Nephron (organoid): Measurements from ENCODE around the gene CTIF.

ENCODE experiments used
- H3K27ac Mint-ChIP-seq, 3 experiments: 2 replicates each; pipeline ENCODE4 v1.8.0; 2020; ENCODE audit warnings: mixed read lengths in 3 of 3, mild to moderate bottlenecking in 2 of 3, moderate library complexity in 1 of 3
- H3K27me3 Mint-ChIP-seq: 2 replicates; pipeline ENCODE4 v1.8.0; 2021; ENCODE audit warnings: low read depth, mild to moderate bottlenecking, moderate library complexity, mixed read lengths
- H3K36me3 Mint-ChIP-seq: 2 replicates; pipeline ENCODE4 v1.8.0; 2020; ENCODE audit warnings: low read depth, mixed read lengths
- H3K4me1 Mint-ChIP-seq: 2 replicates; pipeline ENCODE4 v1.8.0; 2020; ENCODE audit warnings: mixed read lengths
- H3K4me3 Mint-ChIP-seq, 3 experiments: 2 replicates each; pipeline ENCODE4 v1.8.0; 2020; ENCODE audit warnings: mild to moderate bottlenecking in 3 of 3, mixed read lengths in 3 of 3, moderate library complexity in 2 of 3
- H3K9me3 Mint-ChIP-seq: 2 replicates; pipeline ENCODE4 v1.8.0; 2020; ENCODE audit warnings: mixed read lengths
- TF ChIP-seq, protein P1 (sequence below), 3 experiments: fragments of 200-600 bp; sonication (generic); IDR thresholded peaks; one replicate each; pipeline ENCODE4 v1.5.0; 2021; ENCODE audit warnings: antibody characterized with exemption in 3 of 3; ENCODE audit not compliant: unreplicated experiment in 3 of 3

The CTIF gene

DNA sequence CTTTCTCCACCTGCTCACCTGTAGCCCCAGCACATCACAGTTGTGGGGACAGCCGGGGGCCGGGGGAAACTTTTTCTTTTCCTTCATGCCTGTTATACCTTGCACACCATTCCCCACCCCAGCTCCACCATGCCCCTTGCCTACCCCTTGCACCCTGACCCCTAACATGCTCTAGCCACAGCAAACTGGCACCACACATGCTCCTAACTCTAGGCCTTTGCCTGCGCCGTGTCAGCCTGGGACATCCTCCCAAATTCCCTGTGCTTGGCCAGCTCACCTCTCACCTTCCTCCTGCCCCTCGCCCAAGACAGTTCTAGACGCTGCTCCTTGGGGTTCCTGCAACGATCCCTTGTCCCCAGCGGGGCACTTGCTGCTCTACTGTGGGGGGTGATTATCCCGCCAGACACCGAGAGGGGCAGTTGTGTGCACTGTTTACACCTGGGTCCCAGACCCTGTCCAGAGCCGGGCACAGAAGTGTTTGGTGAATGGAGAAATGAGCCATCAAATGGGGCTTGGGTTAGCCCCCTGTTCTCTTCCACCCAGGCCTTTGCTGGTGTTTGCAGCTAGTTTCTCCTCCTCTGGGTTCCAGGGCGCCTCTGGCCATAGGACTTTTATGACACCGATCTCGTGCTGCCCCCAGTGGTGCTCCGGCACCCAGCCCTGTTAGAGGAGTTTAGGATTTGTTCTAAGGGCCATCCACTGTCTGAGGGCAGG lies 129.8 kb downstream of the CTIF start:
- no peak overlapping the region for H3K27ac Mint-ChIP-seq
- no peak overlapping the region for H3K4me3 Mint-ChIP-seq
- peaks cover 4% of the 10 kb centered on the region for H3K27me3 Mint-ChIP-seq
- H3K36me3 Mint-ChIP-seq: peaks cover 44% of the 10 kb centered on the region
- H3K9me3 Mint-ChIP-seq: peaks cover 16% of the 10 kb centered on the region
- no peaks in the 10 kb centered on the region for H3K4me1 Mint-ChIP-seq
- TF ChIP-seq, protein P1, sequence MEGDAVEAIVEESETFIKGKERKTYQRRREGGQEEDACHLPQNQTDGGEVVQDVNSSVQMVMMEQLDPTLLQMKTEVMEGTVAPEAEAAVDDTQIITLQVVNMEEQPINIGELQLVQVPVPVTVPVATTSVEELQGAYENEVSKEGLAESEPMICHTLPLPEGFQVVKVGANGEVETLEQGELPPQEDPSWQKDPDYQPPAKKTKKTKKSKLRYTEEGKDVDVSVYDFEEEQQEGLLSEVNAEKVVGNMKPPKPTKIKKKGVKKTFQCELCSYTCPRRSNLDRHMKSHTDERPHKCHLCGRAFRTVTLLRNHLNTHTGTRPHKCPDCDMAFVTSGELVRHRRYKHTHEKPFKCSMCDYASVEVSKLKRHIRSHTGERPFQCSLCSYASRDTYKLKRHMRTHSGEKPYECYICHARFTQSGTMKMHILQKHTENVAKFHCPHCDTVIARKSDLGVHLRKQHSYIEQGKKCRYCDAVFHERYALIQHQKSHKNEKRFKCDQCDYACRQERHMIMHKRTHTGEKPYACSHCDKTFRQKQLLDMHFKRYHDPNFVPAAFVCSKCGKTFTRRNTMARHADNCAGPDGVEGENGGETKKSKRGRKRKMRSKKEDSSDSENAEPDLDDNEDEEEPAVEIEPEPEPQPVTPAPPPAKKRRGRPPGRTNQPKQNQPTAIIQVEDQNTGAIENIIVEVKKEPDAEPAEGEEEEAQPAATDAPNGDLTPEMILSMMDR (IDR thresholded peaks at IDR 0.05; ENCODE audit: unreplicated experiment in 3 of 3): no peak

DNA sequence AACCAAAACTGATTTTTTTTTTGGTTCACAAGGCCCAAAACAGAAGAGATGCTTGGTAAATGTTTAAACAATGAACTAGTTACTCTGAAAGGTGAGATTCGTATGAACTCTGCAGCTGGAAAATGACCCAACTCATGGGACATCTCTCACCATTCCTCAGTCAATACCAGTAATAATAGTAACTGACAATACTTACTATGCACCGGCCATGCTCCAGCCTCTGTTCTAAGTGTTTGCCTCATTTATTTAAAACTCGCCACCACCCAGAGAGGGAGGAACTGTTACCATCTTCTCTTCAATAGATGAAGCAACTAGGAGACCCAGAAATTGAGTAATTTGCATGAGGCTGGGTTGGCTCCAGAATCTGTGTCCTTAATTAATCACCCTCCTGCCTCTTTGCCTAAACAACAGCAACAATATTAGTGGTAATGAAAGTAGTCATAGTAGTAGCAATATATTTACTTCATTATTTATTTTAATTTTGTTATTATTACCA lies 130.4 kb downstream of the CTIF start:
- TF ChIP-seq, protein P1 (IDR thresholded peaks at IDR 0.05; ENCODE audit: unreplicated experiment in 3 of 3): no peak
- Mint-ChIP-seq H3K36me3 (peaks cover 44% of the 10 kb centered on the region), H3K4me3 (no peak overlapping the region), H3K27ac (no peak overlapping the region), H3K4me1 (no peaks in the 10 kb centered on the region), H3K27me3 (peaks cover 4% of the 10 kb centered on the region), H3K9me3 (peaks cover 16% of the 10 kb centered on the region)

DNA sequence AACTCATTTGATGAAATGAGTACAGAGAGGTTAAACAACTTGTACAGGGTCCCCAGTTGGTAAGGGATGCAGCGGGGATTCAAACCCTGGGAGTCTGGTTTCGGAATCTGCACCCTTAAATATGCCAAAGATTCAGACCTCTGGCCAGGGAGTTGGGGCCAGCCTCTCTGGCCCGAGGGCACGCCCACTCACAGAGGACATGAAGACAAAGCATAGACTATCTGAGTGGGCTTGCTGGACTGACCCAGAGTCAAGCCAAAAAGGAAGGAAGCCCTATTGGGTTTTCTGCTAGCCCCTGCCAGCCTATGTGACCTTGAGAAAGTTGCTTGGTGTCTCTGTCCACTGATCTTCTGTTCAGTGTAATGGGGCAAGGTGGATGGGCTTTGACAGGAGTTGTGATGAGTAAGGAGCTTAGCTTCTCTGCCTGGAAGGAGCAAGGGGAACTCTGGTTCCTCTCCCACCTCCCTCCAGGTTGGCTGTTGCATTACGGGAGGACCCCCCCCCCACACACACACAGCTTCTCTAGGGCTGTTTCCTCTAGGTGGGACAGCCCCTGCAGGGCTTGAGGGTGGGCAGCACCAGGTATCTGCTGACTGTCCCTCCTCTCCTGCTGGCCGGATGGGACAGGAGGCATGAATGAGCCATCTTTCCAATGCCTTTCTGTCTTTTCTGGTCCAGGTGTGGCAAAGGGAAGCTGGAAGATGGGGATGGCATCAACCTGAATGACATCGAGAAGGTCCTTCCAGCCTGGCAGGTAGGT lies 131.3 kb downstream of the CTIF start:
- TF ChIP-seq, protein P1 (IDR thresholded peaks at IDR 0.05; ENCODE audit: unreplicated experiment in 3 of 3): no peak
- Mint-ChIP-seq H3K27me3 (peaks cover 4% of the 10 kb centered on the region), H3K4me3 (no peak overlapping the region), H3K4me1 (no peaks in the 10 kb centered on the region), H3K27ac (no peak overlapping the region), H3K9me3 (peaks cover 16% of the 10 kb centered on the region), H3K36me3 (peaks cover 43% of the 10 kb centered on the region)

DNA sequence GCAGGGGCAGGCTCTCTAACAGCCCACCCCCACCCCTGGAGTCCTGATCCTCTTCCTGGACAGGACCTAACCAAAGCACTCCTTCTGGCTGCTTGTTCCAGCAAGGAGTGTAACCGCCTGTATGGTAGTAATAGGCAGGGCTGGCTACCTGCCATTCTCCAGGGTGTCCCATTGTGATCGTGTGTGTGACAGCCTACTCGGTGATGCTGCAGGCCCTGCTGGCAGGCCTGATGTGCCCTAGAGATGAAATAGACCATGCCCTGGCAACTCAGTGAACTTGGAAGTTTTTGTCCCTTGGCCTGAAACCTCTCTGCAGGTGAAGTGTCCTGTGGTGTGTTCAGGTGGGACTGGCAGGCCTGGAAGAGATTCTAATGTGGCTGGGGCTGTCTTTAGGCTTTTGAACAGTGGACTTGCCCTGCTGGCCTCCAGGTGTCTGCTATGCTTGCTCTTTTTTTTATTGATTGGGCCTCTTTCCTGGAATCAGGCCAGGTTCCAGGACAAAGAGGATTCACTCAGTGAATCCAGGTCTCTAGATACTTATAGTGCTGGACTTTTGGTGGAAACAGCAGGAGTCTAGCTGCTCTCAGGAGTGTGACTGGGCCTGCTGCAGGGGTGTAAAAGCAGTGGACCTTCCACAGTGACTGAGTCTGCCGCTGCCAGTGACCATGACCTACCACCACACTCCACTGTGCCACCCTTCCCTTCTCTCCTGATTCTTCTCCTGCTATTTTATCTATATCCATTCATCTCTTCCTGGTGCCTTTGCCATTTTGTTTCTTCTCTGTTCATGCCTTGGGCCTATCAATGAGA lies 132.1 kb downstream of the CTIF start:
- H3K27ac Mint-ChIP-seq: no peak overlapping the region
- H3K27me3 Mint-ChIP-seq: peaks cover 3% of the 10 kb centered on the region
- H3K4me1 Mint-ChIP-seq: no peaks in the 10 kb centered on the region
- H3K36me3 Mint-ChIP-seq: peaks cover 35% of the 10 kb centered on the region
- TF ChIP-seq, protein P1 (IDR thresholded peaks at IDR 0.05; ENCODE audit: unreplicated experiment in 3 of 3): no peak
- no peak overlapping the region for H3K4me3 Mint-ChIP-seq
- H3K9me3 Mint-ChIP-seq: peaks cover 14% of the 10 kb centered on the region

DNA sequence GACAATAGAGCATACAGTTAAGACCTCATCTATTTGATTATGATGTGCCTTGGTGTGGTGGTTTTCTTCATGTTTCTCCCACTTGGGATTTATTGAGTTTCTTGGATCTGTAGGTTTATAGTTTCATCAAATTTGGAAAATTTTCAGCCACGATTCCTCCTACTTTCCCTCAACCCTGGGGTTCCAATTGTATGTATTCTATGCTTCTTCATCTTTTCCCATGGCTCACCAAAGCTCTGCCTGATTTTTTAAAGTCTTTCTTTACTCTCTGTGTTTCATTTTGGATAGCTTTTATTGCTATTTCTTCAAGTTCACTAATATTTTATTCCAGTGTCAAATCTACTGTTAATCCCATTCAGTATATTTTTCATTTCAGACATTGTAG lies 132.7 kb downstream of the CTIF start:
- Mint-ChIP-seq H3K27me3 (no peaks in the 10 kb centered on the region), H3K36me3 (peaks cover 29% of the 10 kb centered on the region), H3K4me1 (no peaks in the 10 kb centered on the region), H3K27ac (no peak overlapping the region), H3K9me3 (peaks cover 11% of the 10 kb centered on the region), H3K4me3 (no peak overlapping the region)
- TF ChIP-seq, protein P1 (IDR thresholded peaks at IDR 0.05; ENCODE audit: unreplicated experiment in 3 of 3): no peak
